Measurements from ENCODE around the gene JMJD7.
A peak's percentile ranks its signal among the peaks of the same experiment; 100 is the strongest.

Gene JMJD7

GRCh38 chr15:41848631-41849030, 20.7 kb downstream of the JMJD7 start:
- no peak for DNase-seq

GRCh38 chr15:41849204-41849603, 21.3 kb downstream of the JMJD7 start:
- no peak for DNase-seq

GRCh38 chr15:41849861-41850260, 22.0 kb downstream of the JMJD7 start:
- DNase-seq = no peak

GRCh38 chr15:41850482-41851166, 22.7 kb downstream of the JMJD7 start:
- no peak for DNase-seq

- no peak for DNase-seq
Measured at GRCh38 chr15:41851167-41851523, 23.3 kb downstream of the JMJD7 start.

- DNase-seq = no peak
Measured at GRCh38 chr15:41851755-41852370, 24.0 kb downstream of the JMJD7 start.

GRCh38 chr15:41852736-41853590, 25.1 kb downstream of the JMJD7 start:
- no peak for DNase-seq

- DNase-seq = no peak
Measured at GRCh38 chr15:41853831-41854230, 25.9 kb downstream of the JMJD7 start.

- DNase-seq = no peak
Measured at GRCh38 chr15:41854443-41854842, 26.6 kb downstream of the JMJD7 start.

- DNase-seq = no peak
Measured at GRCh38 chr15:41855261-41855961, 27.5 kb downstream of the JMJD7 start.

- DNase-seq = no peak
Measured at GRCh38 chr15:41856262-41856661, 28.4 kb downstream of the JMJD7 start.

GRCh38 chr15:41856716-41857115, 28.8 kb downstream of the JMJD7 start:
- DNase-seq = no peak

GRCh38 chr15:41857316-41857715, 29.4 kb downstream of the JMJD7 start:
- no peak for DNase-seq

- no peak for DNase-seq
Measured at GRCh38 chr15:41858756-41859155, 30.9 kb downstream of the JMJD7 start.

- no peak for DNase-seq
Measured at GRCh38 chr15:41860049-41860828, 32.3 kb downstream of the JMJD7 start.

- no peak for DNase-seq
Measured at GRCh38 chr15:41861736-41862356, 34.0 kb downstream of the JMJD7 start.

GRCh38 chr15:41862515-41863116, 34.7 kb downstream of the JMJD7 start:
- peak; percentile 24 for DNase-seq

GRCh38 chr15:41865490-41866055, 37.7 kb downstream of the JMJD7 start:
- no peak for DNase-seq

- DNase-seq = no peak
Measured at GRCh38 chr15:41866263-41866703, 38.4 kb downstream of the JMJD7 start.

- no peak for DNase-seq
Measured at GRCh38 chr15:41866872-41867579, 39.1 kb downstream of the JMJD7 start.

All from NCI-H510A (cell line).